ENCODE data around the gene MAP4. TPM values are rescaled to one million over a fixed set of nuclear protein-coding genes. Genes with fewer than 3 reads are reported as not detected.

The MAP4 gene
- total and polyA plus RNA-seq, 2 experiments from 2014 or later, result 121 to 235 TPM

DNA sequence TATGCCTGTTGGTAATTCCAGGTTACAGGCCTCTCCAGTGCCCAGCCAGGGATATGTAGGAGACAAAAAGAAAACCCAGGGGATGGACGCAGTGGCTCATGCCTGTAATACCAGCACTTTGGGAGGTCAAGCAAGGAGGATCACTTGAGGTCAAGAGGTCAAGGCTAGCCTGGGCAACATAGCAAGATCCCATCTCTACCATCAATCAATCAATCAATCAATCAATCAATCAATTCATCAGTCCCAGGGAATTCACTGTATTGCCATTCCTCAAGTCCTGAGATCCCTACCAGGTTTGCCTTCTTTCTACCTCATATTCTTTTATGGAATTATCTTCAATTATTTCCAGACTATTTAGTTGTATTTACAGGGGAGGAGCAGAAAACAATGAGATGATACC lies 131.0 kb downstream of the MAP4 start:
- Histone ChIP-seq H3K4me3 (no peak overlapping the region), H3K9me2 (ENCODE audit: insufficient read depth) (no peaks in the 10 kb centered on the region), H3K4me2 (ENCODE audit: unreplicated experiment) (no peak overlapping the region), H3K36me3 (ENCODE audit: low read depth) (peaks cover 42% of the 10 kb centered on the region), H3K27me3 (replicated peaks; ENCODE audit: insufficient read depth) (no peaks in the 10 kb centered on the region), H2AFZ (no peak overlapping the region), H3K4me1 (ENCODE audit: insufficient read depth) (peaks cover 2% of the 10 kb centered on the region), H3K9me3 (ENCODE audit: low read depth) (no peaks in the 10 kb centered on the region), H3F3A (ENCODE audit: insufficient read depth) (no peaks in the 10 kb centered on the region; the same call in 1 of the 2 replicates), H3K27ac (no peak overlapping the region), H4K20me1 (ENCODE audit: insufficient read depth) (no peaks in the 10 kb centered on the region), H3K9ac (no peak overlapping the region), H3K79me2 (ENCODE audit: insufficient read depth) (peaks cover 79% of the 10 kb centered on the region)
- TF ChIP-seq EZH2phosphoT487 (IDR thresholded peaks at IDR 0.05; ENCODE audit: insufficient read depth, low read depth) (no peak), EZH2 (IDR thresholded peaks at IDR 0.05; ENCODE audit: insufficient read depth, poor library complexity, severe bottlenecking) (no peak)
- in situ Hi-C loops (cut with MboI), result no loop called here
- DNase-seq, result no peak
- 96 to 100% methylated on average over 1 of the region's 1 CpG for WGBS, 2 experiments (ENCODE audit: low coverage in 1 of 2, low lambda C conversion rate in 2 of 2, missing lambda C conversion rate in 2 of 2)

GRCh38 chr3:47884603-47885002 lies 131.6 kb downstream of the MAP4 start:
- Histone ChIP-seq H3K4me3 (no peak overlapping the region), H3K9me2 (ENCODE audit: insufficient read depth) (no peaks in the 10 kb centered on the region), H3K9ac (no peak overlapping the region), H3K27me3 (replicated peaks; ENCODE audit: insufficient read depth) (no peaks in the 10 kb centered on the region), H3K9me3 (ENCODE audit: low read depth) (no peaks in the 10 kb centered on the region), H3K4me2 (ENCODE audit: unreplicated experiment) (no peak overlapping the region), H3K4me1 (ENCODE audit: insufficient read depth) (no peaks in the 10 kb centered on the region), H2AFZ (no peak overlapping the region), H3K27ac (no peak overlapping the region), H3F3A (ENCODE audit: insufficient read depth) (no peaks in the 10 kb centered on the region; the same call in 1 of the 2 replicates), H3K79me2 (ENCODE audit: insufficient read depth) (peaks cover 73% of the 10 kb centered on the region), H4K20me1 (ENCODE audit: insufficient read depth) (no peaks in the 10 kb centered on the region), H3K36me3 (ENCODE audit: low read depth) (peaks cover 41% of the 10 kb centered on the region)
- no peak for DNase-seq
- in situ Hi-C loops (cut with MboI), result no loop called here
- 86 to 92% methylated on average over 3 of the region's 3 CpGs for WGBS, 2 experiments (ENCODE audit: low coverage in 1 of 2, low lambda C conversion rate in 2 of 2, missing lambda C conversion rate in 2 of 2)
- no peak for TF ChIP-seq EZH2 (IDR thresholded peaks at IDR 0.05; ENCODE audit: insufficient read depth, poor library complexity, severe bottlenecking)
- TF ChIP-seq EZH2phosphoT487 (IDR thresholded peaks at IDR 0.05; ENCODE audit: insufficient read depth, low read depth), result no peak

GRCh38 chr3:47882338-47882737 lies 133.9 kb downstream of the MAP4 start:
- Histone ChIP-seq H3K36me3 (ENCODE audit: low read depth) (peaks cover 26% of the 10 kb centered on the region), H3K9me3 (ENCODE audit: low read depth) (no peaks in the 10 kb centered on the region), H3F3A (ENCODE audit: insufficient read depth) (peaks cover 4% of the 10 kb centered on the region), H3K4me1 (ENCODE audit: insufficient read depth) (no peaks in the 10 kb centered on the region), H3K9ac (no peak overlapping the region), H4K20me1 (ENCODE audit: insufficient read depth) (no peaks in the 10 kb centered on the region), H3K27me3 (replicated peaks; ENCODE audit: insufficient read depth) (no peaks in the 10 kb centered on the region), H3K9me2 (ENCODE audit: insufficient read depth) (no peaks in the 10 kb centered on the region), H3K79me2 (ENCODE audit: insufficient read depth) (peaks cover 66% of the 10 kb centered on the region), H2AFZ (no peak overlapping the region), H3K4me3 (no peak overlapping the region), H3K4me2 (ENCODE audit: unreplicated experiment) (no peak overlapping the region), H3K27ac (no peak overlapping the region)
- in situ Hi-C loops (cut with MboI), result no loop called here
- WGBS, 2 experiments (ENCODE audit: low coverage in 1 of 2, low lambda C conversion rate in 2 of 2, missing lambda C conversion rate in 2 of 2), result 74 to 93% methylated on average over 2 of the region's 2 CpGs
- DNase-seq, result no peak
- TF ChIP-seq EZH2phosphoT487 (IDR thresholded peaks at IDR 0.05; ENCODE audit: insufficient read depth, low read depth) (no peak), EZH2 (IDR thresholded peaks at IDR 0.05; ENCODE audit: insufficient read depth, poor library complexity, severe bottlenecking) (no peak)

- H3F3A ChIP-seq (ENCODE audit: insufficient read depth), result peaks cover 10% of the 10 kb centered on the region
- H3K9me2 ChIP-seq (ENCODE audit: insufficient read depth), result no peaks in the 10 kb centered on the region
- peaks cover 45% of the 10 kb centered on the region for H3K36me3 ChIP-seq (ENCODE audit: low read depth)
- in situ Hi-C loops (cut with MboI), result no loop called here
- H3K4me2 ChIP-seq (ENCODE audit: unreplicated experiment), result no peak overlapping the region
- H3K27ac ChIP-seq, result no peak overlapping the region
- no peak for TF ChIP-seq EZH2 (IDR thresholded peaks at IDR 0.05; ENCODE audit: insufficient read depth, poor library complexity, severe bottlenecking)
- no peak for TF ChIP-seq EZH2phosphoT487 (IDR thresholded peaks at IDR 0.05; ENCODE audit: insufficient read depth, low read depth)
- H3K79me2 ChIP-seq (ENCODE audit: insufficient read depth), result peaks cover 39% of the 10 kb centered on the region
- H3K9ac ChIP-seq, result no peak overlapping the region
- H3K4me3 ChIP-seq, result no peak overlapping the region
- no peak for DNase-seq
- H2AFZ ChIP-seq, result no peak overlapping the region
- H3K4me1 ChIP-seq (ENCODE audit: insufficient read depth), result no peaks in the 10 kb centered on the region
- H3K9me3 ChIP-seq (ENCODE audit: low read depth), result no peaks in the 10 kb centered on the region
- no peaks in the 10 kb centered on the region for H4K20me1 ChIP-seq (ENCODE audit: insufficient read depth)
- H3K27me3 ChIP-seq (replicated peaks; ENCODE audit: insufficient read depth), result no peaks in the 10 kb centered on the region
Observed at GRCh38 chr3:47877719-47878118, 138.5 kb downstream of the MAP4 start.

DNA sequence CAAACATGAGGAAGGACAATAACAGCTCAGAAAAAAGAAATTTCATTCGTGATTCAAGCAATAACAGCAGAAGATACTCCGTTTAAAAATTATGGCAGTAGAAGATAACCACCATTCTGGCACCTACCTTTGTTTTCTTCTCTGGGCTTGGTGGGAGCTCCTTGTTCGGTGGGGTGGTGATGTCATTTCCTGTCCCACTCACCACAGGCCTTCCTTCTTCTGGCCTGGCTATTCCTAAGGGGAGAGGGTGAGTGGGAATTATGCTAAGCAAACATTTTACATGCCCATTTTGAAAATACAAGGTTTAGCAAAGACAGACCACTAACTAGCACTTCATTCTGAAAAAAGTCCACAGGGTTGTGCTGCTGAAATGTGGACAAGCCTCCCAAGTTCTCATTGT lies 138.9 kb downstream of the MAP4 start:
- Histone ChIP-seq H3K9ac (no peak overlapping the region), H4K20me1 (ENCODE audit: insufficient read depth) (no peaks in the 10 kb centered on the region), H3K9me2 (ENCODE audit: insufficient read depth) (no peaks in the 10 kb centered on the region), H3K4me2 (ENCODE audit: unreplicated experiment) (no peak overlapping the region), H3K27ac (no peak overlapping the region), H2AFZ (no peak overlapping the region), H3K27me3 (replicated peaks; ENCODE audit: insufficient read depth) (no peaks in the 10 kb centered on the region), H3K4me1 (ENCODE audit: insufficient read depth) (no peaks in the 10 kb centered on the region), H3F3A (ENCODE audit: insufficient read depth) (peaks cover 10% of the 10 kb centered on the region), H3K79me2 (ENCODE audit: insufficient read depth) (peaks cover 35% of the 10 kb centered on the region), H3K36me3 (ENCODE audit: low read depth) (peaks cover 49% of the 10 kb centered on the region), H3K9me3 (ENCODE audit: low read depth) (no peaks in the 10 kb centered on the region), H3K4me3 (no peak overlapping the region)
- in situ Hi-C loops (cut with MboI), result no loop called here
- TF ChIP-seq EZH2phosphoT487 (IDR thresholded peaks at IDR 0.05; ENCODE audit: insufficient read depth, low read depth) (no peak), EZH2 (IDR thresholded peaks at IDR 0.05; ENCODE audit: insufficient read depth, poor library complexity, severe bottlenecking) (no peak)
- DNase-seq, result peak; percentile 30
- WGBS, 2 experiments (ENCODE audit: low coverage in 1 of 2, low lambda C conversion rate in 2 of 2, missing lambda C conversion rate in 2 of 2), result 74 to 82% methylated on average over 3 of the region's 3 CpGs

Data from GM23248 (cell line).